ENCODE data around the gene TMEM259.

Gene TMEM259

GRCh38 chr19:1016647-1017114 lies 4.2 kb downstream of the TMEM259 start:
- no peak for DNase-seq (ENCODE audit: low spot score)

DNA sequence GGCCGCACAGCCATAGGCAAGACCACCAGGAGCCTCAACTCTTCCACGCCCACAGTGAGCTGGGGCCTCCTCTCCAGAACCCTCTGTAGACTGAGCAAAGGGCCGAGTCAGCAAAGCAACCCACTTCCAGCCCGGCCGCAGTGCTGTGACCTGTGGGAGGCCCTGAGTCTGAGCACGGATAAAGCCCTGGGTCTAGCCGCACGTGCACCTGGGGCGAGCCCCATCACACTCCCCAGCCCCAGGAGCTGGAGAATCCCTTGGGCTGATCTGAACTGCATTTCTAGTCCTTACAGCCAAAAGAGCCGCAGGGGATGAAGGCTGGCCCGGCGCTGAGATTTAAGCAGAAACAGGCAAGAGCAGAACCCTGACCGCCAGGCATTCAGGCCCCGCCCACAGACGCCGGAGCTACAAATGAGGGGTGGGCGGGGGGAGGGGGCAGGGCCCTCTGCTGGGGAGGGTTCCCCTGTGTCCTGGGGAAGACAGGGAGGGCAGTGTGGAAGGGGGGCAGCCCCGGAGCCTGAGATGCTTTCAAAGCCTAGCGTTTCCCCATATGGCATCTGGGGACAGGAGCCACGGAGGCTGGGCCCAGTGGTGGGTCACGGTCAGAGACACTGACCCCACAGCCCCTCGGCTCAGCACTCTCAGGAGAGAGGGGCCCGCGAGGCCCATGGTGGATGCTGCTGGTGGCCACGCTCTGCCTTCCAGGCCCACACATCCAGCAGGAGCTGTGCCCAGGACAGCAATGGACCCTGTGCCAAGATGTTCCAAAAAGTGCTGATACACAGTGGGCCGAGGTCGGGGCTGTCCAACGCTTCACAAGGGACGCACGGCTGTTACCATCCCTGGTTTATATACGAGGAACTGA lies 4.9 kb downstream of the TMEM259 start:
- DNase-seq (ENCODE audit: low spot score) = peak; percentile 64

GRCh38 chr19:1015061-1015781 lies 5.7 kb downstream of the TMEM259 start:
- no peak for DNase-seq (ENCODE audit: low spot score)

DNA sequence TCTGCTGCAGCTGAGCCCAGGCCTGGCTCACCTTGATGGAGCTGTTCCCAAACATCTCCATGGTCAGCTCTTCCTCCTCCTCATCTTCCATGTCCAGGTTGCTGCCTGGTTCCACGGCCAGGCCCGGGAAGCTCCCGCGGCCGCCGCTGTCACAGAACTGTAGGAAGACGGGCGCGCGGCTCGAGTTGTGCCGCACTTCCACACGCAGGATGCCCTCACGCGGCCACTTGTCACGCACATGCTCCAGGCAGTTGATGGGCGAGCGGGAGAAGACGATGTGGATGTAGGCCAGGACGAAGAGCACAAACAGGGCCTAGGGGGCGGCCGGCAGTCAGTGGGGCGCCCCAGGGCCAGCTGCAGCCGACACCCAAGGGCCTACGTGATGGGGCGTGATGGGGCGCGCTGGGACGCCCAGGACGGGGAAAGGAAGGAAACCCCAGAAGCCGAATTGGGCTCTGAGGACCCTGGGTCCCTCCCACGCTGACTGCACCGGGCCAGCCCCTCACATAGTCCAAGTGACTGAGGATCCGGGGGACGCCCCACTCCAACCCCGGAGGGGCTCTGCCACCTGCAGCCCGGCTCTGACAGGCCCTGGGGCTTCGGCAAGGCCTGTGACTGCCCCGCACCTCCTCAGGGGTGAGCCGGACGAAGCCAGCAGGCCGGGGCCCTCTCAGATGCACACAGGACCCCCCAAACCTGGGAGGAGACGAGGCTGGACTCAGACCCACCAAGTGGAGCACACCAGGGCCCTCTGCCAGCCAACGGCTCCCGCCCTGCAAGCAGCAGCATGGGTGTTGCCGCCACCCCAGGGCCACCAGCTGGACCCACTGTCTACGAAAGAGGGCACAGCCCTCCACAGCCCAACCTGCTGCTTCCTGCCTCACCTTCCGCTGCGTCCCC lies 6.5 kb downstream of the TMEM259 start:
- DNase-seq (ENCODE audit: low spot score) = no peak

DNA sequence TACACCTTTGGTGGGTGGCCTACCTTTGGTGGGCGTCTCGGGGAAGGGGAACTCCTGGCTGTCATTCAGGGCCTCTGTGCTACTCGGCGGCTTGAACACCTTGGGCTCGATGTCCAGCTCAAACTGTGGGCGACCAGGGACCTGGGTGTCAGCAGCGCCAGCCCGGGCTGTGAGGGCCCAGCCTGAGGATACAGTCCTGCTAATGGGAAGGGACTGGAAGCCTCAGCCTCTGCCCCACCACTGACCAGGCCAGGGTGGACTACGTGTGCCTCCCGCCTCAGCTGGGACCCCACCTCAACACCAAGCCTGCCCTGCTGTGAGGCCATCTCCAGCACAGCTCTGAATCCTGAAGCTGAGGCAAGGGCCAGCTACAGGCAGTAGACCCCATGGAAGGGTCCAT lies 7.7 kb downstream of the TMEM259 start:
- DNase-seq (ENCODE audit: low spot score) = no peak

GRCh38 chr19:1012334-1012733 lies 8.6 kb downstream of the TMEM259 start:
- DNase-seq (ENCODE audit: low spot score) = no peak

GRCh38 chr19:1011831-1012333 lies 9.0 kb downstream of the TMEM259 start:
- no peak for DNase-seq (ENCODE audit: low spot score)

DNA sequence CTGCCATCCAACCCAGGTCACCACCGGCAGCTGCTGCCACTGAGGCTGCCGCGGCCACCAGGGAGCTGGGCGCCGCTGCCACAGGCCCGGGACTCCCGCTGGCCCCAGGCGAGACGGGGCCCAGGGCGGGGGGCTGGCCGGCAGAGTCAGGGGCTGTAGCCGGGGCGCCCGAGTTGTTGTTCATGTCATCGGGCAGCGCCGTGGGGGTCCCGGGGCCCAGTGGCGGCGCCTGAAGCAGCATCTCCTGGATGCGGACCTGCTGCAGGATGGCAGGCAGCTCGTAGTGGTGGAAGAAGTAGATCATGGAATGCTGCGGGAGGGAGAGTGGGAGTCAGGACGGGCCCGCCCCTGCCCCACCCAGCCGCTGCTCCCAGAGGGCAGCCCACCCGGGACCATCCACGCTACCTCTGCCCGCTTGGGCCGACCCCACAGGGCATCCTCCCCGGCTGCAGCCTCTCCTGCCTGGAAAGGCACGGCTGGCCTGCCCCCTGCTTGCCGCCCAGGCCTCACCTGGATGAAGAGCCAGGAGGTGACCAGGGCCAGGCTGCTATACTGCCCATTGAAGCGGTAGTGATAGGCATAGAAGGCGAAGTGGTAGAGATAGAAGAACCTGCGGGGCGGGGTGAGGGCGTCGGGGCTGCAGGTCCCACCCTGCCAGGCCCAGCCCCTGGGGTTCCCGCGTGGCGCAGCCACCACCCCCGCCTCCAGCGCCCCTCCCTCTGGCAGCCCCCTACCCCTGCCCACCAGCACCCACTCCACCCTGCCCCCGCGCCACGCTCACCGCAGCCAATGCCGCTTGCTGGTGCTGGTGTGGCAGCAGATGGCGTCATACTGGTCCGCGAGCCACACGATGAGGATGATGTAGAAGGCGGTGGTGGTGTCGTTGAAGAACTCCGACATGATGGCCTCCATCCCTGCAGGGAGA lies 10.1 kb downstream of the TMEM259 start:
- DNase-seq (ENCODE audit: low spot score) = no peak

GRCh38 chr19:1009981-1010538 lies 10.9 kb downstream of the TMEM259 start:
- DNase-seq (ENCODE audit: low spot score) = no peak

GRCh38 chr19:1009041-1009980 lies 11.6 kb downstream of the TMEM259 start:
- DNase-seq (ENCODE audit: low spot score) = no peak

DNA sequence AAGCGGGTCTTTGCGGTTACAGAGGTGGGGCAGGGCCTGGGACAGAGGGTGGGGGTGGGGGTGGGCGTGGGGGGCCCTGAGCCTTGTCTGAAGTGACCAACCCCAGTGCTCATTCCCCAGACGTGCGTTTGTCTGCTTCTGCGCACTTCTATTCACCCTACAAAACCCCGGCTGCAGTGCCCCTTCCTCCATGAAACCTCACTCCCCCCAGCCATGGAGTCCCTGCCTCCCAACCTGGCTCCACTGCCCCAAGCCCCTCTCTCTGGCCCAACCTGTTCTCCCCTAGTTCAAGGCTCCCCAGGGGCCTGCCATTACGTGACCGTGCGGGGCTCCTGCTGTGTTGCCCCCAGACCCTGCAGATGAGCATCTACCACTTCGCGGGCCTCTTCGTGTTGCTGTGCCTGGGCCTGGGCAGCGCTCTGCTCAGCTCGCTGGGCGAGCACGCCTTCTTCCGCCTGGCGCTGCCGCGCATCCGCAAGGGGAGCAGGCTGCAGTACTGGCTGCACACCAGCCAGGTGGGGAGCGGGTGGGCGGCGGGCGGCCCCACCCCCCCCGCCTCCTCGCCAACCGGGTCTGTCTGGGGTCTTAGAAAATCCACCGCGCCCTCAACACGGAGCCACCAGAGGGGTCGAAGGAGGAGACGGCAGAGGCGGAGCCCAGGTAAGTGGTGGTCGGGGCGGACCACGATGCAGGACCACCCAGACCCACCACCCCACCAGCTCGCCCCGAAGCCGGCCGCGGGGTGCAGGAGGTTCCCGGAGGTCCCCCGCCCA lies 12.5 kb downstream of the TMEM259 start:
- DNase-seq (ENCODE audit: low spot score) = no peak

DNA sequence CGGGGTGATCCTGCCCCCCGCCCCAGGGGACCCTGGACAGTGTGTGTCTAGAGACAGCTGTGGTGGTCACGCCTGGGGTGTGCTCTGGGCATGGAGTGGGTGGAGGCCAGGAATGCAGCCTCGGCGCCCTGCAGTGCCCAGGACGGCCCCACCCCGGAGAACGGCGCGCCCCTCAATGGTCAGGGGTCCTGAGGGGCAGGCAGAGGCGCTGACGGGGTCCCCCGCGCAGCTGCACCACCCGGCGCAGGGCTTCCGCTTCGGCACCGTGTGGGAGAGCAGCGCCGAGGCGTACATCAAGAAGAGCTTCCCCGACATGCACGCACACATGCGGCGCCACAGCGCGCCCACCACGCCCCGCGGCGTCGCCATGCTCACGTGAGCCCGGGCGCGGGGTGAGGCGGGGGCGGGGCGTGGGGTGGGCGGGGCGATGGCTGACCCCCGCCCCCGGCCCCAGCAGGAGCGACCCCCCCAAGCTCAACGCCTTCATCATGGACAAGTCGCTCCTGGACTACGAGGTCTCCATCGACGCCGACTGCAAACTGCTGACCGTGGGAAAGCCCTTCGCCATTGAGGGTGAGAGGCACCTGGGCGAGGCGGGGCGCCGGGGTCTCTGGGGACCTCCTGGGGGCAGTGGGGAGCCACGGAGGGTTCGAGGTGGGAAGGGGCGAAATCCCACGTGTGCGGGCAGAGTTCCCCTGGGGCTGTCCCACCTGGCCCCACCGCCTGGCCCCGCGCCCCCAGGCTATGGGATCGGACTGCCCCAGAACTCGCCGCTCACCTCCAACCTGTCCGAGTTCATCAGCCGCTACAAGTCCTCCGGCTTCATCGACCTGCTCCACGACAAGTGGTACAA lies 13.3 kb downstream of the TMEM259 start:
- no peak for DNase-seq (ENCODE audit: low spot score)

- DNase-seq (ENCODE audit: low spot score) = no peak
Measured at GRCh38 chr19:1006711-1007398, 14.1 kb downstream of the TMEM259 start.

- no peak for DNase-seq (ENCODE audit: low spot score)
Measured at GRCh38 chr19:1004803-1005664, 15.9 kb downstream of the TMEM259 start.

- no peak for DNase-seq (ENCODE audit: low spot score)
Measured at GRCh38 chr19:1004204-1004802, 16.6 kb downstream of the TMEM259 start.

DNA sequence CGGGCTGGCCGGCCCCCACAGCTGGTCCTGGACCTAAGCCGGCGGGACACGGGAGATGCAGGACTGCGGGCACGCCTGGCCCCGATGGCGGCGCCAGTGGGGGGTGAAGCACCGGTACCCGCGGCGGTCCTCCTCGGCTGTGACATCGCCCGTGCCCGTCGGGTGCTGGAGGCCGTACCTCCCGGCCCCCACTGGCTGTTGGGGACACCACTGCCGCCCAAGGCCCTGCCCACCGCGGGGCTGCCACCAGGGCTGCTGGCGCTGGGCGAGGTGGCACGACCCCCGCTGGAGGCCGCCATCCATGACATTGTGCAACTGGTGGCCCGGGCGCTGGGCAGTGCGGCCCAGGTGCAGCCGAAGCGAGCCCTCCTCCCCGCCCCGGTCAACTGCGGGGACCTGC lies 17.6 kb downstream of the TMEM259 start:
- DNase-seq (ENCODE audit: low spot score) = no peak
